Stimulated activated naive B cell treated with anti-CD40 and anti-IgM and Interleukin-4, amounts not matched to agents 10 μg/mL and 1 μg/mL and 100 μg/mL, for 72 hours (primary cell): ENCODE data around the gene TBL1X.
A peak's percentile ranks its signal among the peaks of the same experiment; 100 is the strongest.

ENCODE experiments used
- ATAC-seq, 2 donors: fragments of 150-1000 bp; cut with Tn5 transposase; replicated peaks; 2 replicates each; pipeline ENCODE4 v1.10.0; 2021; ENCODE audit warnings: moderate library complexity in 1 of 2
- DNase-seq: peaks from one replicate; pipeline ENCODE4 v3.0.0; 2021
- H3K27ac Mint-ChIP-seq: one replicate; pipeline ENCODE4 v1.8.0; 2022; ENCODE audit warnings: mild to moderate bottlenecking, mixed read lengths
- H3K27me3 Mint-ChIP-seq, 2 donors: one replicate each; pipeline ENCODE4 v1.8.0; 2022; ENCODE audit warnings: mixed read lengths in 2 of 2
- H3K36me3 Mint-ChIP-seq, 2 donors: one replicate each; pipeline ENCODE4 v1.8.0; 2022; ENCODE audit warnings: mixed read lengths in 2 of 2, mild to moderate bottlenecking in 1 of 2
- H3K4me1 Mint-ChIP-seq, 2 donors: one replicate each; pipeline ENCODE4 v1.8.0; 2022; ENCODE audit warnings: mixed read lengths in 2 of 2, mild to moderate bottlenecking in 1 of 2
- H3K4me3 Mint-ChIP-seq, 2 donors: one replicate each; pipeline ENCODE4 v1.8.0; 2022; ENCODE audit warnings: mild to moderate bottlenecking in 2 of 2, mixed read lengths in 2 of 2, moderate library complexity in 1 of 2
- H3K9me3 Mint-ChIP-seq, 2 donors: one replicate each; pipeline ENCODE4 v1.8.0; 2022; ENCODE audit warnings: mixed read lengths in 2 of 2, mild to moderate bottlenecking in 1 of 2

TBL1X gene

DNA sequence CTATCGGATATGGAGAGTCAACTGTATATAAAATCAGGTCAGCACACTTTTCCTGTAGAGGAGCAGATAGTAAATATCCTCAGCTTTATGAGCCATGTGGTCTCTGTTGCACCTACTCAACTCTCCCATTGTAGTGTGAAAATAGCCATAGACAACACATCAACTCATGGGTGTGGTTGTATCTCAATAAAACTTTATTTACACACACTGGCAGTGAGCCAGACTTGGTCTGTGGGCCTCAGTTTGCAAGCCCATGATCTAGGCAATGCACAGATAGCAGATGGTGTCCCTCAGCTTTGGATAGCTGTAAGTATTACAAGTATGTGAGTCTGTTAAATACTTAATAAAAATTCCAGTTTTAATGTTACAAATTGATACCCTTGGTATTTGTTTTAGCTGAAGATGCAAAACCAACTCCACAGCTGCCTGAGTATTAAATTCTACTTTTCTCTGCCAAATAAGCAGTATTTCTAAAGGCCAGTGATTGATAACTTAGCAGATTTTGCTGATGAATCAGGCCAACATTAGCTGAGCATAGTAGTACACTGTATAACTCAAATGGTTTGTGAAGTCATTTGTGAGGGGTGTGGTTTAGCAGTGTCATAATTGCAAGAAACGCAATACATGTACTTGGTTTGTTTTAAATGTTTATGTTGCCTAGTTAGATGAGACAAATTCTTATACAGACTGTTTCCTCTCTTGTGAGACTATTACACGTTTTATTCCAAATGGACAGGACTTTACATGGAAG, 213.5 kb downstream of the TBL1X start:
- Mint-ChIP-seq H3K36me3 (peaks cover 12 to 20% of the 10 kb centered on the region in 2 donors), H3K27ac (no peak overlapping the region), H3K4me1 (peaks cover 19 to 22% of the 10 kb centered on the region in 2 donors), H3K9me3 (peaks cover 1 to 19% of the 10 kb centered on the region in 2 donors), H3K4me3 (peak overlapping the region in 1 of 2 donors; percentile 43), H3K27me3 (peaks cover 0 to 3% of the 10 kb centered on the region in 2 donors)
- no peak for DNase-seq
- ATAC-seq, result no peak

DNA sequence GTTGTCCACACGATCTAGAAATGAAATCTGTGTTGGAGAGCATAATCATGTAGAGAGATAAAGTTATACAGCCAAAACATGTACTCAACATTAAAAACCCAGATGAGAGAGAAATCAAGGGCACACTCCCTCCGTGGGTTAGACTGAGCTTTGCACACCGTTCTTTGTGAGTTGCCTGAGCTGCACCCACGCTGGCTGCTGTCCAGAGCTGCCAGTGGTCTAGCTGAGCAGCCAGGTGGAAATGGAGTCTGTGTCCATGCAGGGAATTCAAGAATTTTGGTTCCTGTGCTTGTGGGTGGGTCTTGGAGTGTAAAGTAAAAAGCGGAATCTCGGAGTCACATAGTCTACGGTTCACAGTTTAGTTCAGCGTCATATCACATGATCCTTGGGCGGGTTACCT, 216.2 kb downstream of the TBL1X start:
- Mint-ChIP-seq H3K27ac (no peak overlapping the region), H3K27me3 (peaks cover 0 to 3% of the 10 kb centered on the region in 2 donors), H3K4me3 (no peak overlapping the region), H3K4me1 (peaks cover 19 to 21% of the 10 kb centered on the region in 2 donors), H3K36me3 (peaks cover 17 to 21% of the 10 kb centered on the region in 2 donors), H3K9me3 (peaks cover under 1 to 15% of the 10 kb centered on the region in 2 donors)
- no peak for ATAC-seq
- no peak for DNase-seq

GRCh38 chrX:9681422-9681821, 216.6 kb downstream of the TBL1X start:
- peaks cover 0 to 3% of the 10 kb centered on the region in 2 donors for H3K27me3 Mint-ChIP-seq
- no peak overlapping the region for H3K27ac Mint-ChIP-seq
- ATAC-seq, result no peak
- peaks cover 0 to 13% of the 10 kb centered on the region in 2 donors for H3K9me3 Mint-ChIP-seq
- DNase-seq, result no peak
- peaks cover 19 to 20% of the 10 kb centered on the region in 2 donors for H3K36me3 Mint-ChIP-seq
- H3K4me3 Mint-ChIP-seq, result no peak overlapping the region
- peaks cover 17 to 19% of the 10 kb centered on the region in 2 donors for H3K4me1 Mint-ChIP-seq

DNA sequence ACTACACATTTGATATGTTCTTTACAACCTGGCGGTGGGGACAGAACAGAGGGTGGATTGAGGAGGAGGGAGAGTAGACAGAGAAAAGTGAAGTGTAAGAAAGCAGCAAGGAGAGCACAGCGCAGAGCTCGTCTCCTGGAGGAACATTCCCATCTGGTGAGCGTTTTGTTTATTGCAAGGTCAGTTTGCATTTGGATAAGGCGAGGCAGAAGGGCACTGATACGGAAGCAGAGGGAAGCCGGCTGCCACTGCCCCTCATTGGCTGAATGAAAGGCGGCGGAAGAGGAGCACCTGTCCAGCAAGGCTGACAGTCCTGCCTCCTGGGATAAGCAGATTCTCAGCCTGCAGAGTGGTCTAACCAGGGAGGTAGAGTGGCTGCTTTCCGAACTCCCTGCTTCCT, 217.6 kb downstream of the TBL1X start:
- Mint-ChIP-seq H3K27ac (no peak overlapping the region), H3K9me3 (peaks cover 0 to 7% of the 10 kb centered on the region in 2 donors), H3K27me3 (peaks cover 0 to 3% of the 10 kb centered on the region in 2 donors), H3K4me1 (peaks cover 7 to 14% of the 10 kb centered on the region in 2 donors), H3K36me3 (peaks cover 12 to 14% of the 10 kb centered on the region in 2 donors), H3K4me3 (no peak overlapping the region)
- DNase-seq, result no peak
- ATAC-seq, result no peak

GRCh38 chrX:9682861-9683260, 218.0 kb downstream of the TBL1X start:
- ATAC-seq, result no peak
- H3K9me3 Mint-ChIP-seq, result peaks cover 0 to 6% of the 10 kb centered on the region in 2 donors
- peaks cover 0 to 3% of the 10 kb centered on the region in 2 donors for H3K27me3 Mint-ChIP-seq
- H3K36me3 Mint-ChIP-seq, result peaks cover 12 to 13% of the 10 kb centered on the region in 2 donors
- no peak overlapping the region for H3K27ac Mint-ChIP-seq
- no peak overlapping the region for H3K4me3 Mint-ChIP-seq
- no peak for DNase-seq
- H3K4me1 Mint-ChIP-seq, result peaks cover 3 to 10% of the 10 kb centered on the region in 2 donors

- DNase-seq (no peak), ATAC-seq (no peak)
- H3K4me1 Mint-ChIP-seq, result peaks cover 0 to 6% of the 10 kb centered on the region in 2 donors
- peaks cover 0 to 3% of the 10 kb centered on the region in 2 donors for H3K9me3 Mint-ChIP-seq
- peaks cover 0 to 3% of the 10 kb centered on the region in 2 donors for H3K27me3 Mint-ChIP-seq
- H3K4me3 Mint-ChIP-seq, result no peak overlapping the region
- H3K27ac Mint-ChIP-seq, result no peak overlapping the region
- peaks cover 12 to 13% of the 10 kb centered on the region in 2 donors for H3K36me3 Mint-ChIP-seq
Observed at GRCh38 chrX:9683350-9683749, 218.5 kb downstream of the TBL1X start.

- Mint-ChIP-seq H3K36me3 (peaks cover 20 to 32% of the 10 kb centered on the region in 2 donors), H3K27ac (no peak overlapping the region), H3K9me3 (peaks cover 0 to 3% of the 10 kb centered on the region in 2 donors), H3K27me3 (peaks cover 0 to 3% of the 10 kb centered on the region in 2 donors), H3K4me1 (peaks cover 0 to 2% of the 10 kb centered on the region in 2 donors), H3K4me3 (no peak overlapping the region)
- DNase-seq, result no peak
- ATAC-seq, result no peak
Observed at GRCh38 chrX:9687899-9688298, 223.0 kb downstream of the TBL1X start.

DNA sequence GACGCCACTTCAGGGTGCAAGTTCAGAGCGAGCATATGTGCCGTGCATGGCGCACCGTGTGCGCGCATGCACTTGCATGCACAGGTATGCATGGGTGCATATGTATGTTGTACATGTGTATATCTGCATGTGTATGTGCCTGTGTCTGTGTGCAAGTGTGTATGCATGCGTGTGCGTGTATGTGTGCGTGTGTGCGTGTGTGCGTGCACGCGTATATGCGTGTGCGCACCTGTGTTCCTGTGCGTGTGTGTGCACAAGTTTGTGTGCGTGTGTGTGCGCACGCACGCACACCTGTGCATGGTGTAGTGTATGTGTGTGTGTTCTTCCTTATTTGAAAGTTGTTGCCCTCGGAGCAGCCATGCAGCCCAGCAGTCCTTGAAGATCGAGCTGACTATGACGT, 224.0 kb downstream of the TBL1X start:
- Mint-ChIP-seq H3K9me3 (peaks cover 0 to 3% of the 10 kb centered on the region in 2 donors), H3K36me3 (peaks cover 26 to 38% of the 10 kb centered on the region in 2 donors), H3K4me1 (peaks cover 0 to 5% of the 10 kb centered on the region in 2 donors), H3K27ac (no peak overlapping the region), H3K27me3 (no peaks in the 10 kb centered on the region), H3K4me3 (no peak overlapping the region)
- no peak for ATAC-seq
- DNase-seq, result no peak

GRCh38 chrX:9690046-9690445, 225.2 kb downstream of the TBL1X start:
- no peaks in the 10 kb centered on the region for H3K27me3 Mint-ChIP-seq
- no peak for DNase-seq
- H3K9me3 Mint-ChIP-seq, result peaks cover 0 to 3% of the 10 kb centered on the region in 2 donors
- peaks cover 0 to 5% of the 10 kb centered on the region in 2 donors for H3K4me1 Mint-ChIP-seq
- H3K4me3 Mint-ChIP-seq, result no peak overlapping the region
- no peak for ATAC-seq
- H3K27ac Mint-ChIP-seq, result no peak overlapping the region
- H3K36me3 Mint-ChIP-seq, result peaks cover 27 to 38% of the 10 kb centered on the region in 2 donors

DNA sequence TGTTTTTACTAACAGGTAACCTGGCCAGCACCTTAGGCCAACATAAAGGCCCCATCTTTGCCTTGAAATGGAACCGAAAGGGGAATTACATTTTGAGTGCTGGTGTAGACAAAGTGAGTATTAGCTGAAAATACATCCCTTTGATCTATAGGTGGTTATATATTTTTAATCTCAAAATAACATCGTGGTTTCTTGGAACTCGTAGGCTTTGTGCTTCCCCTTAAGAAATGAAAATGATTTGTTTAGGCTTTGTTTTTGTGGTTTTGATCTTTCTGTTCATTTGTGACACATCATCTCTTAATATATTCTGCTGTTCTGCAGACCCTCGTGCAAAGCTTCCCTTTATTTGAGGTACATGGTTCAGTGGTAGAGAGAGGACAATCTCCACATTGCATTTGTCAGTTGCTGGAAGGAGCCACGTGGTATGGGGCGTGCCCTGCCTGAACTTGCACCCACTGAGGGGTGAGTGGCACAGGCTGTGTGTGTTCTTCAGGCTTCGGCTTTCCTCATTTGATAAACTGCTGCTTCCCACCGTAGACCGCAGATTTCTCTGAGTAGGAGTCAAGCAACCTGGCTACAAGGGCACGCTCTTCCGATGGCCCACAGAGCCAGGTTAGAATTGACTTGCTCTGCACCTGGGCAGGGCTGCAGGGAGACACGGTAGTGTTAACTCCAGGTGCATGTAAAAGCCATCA, 228.6 kb downstream of the TBL1X start:
- H3K4me1 Mint-ChIP-seq, result peaks cover 0 to 5% of the 10 kb centered on the region in 2 donors
- DNase-seq (no peak), ATAC-seq (peak; percentile 51 to 73)
- no peak overlapping the region for H3K4me3 Mint-ChIP-seq
- no peaks in the 10 kb centered on the region for H3K9me3 Mint-ChIP-seq
- no peak overlapping the region for H3K27ac Mint-ChIP-seq
- H3K27me3 Mint-ChIP-seq, result no peaks in the 10 kb centered on the region
- peaks cover 18 to 35% of the 10 kb centered on the region in 2 donors for H3K36me3 Mint-ChIP-seq

GRCh38 chrX:9698576-9698975, 233.7 kb downstream of the TBL1X start:
- DNase-seq (no peak), ATAC-seq (no peak)
- Mint-ChIP-seq H3K36me3 (peaks cover 22 to 36% of the 10 kb centered on the region in 2 donors), H3K4me1 (peaks cover 0 to 2% of the 10 kb centered on the region in 2 donors), H3K27me3 (no peaks in the 10 kb centered on the region), H3K9me3 (no peaks in the 10 kb centered on the region), H3K27ac (no peak overlapping the region), H3K4me3 (no peak overlapping the region)

GRCh38 chrX:9700555-9700954, 235.7 kb downstream of the TBL1X start:
- peaks cover 0 to 8% of the 10 kb centered on the region in 2 donors for H3K9me3 Mint-ChIP-seq

DNA sequence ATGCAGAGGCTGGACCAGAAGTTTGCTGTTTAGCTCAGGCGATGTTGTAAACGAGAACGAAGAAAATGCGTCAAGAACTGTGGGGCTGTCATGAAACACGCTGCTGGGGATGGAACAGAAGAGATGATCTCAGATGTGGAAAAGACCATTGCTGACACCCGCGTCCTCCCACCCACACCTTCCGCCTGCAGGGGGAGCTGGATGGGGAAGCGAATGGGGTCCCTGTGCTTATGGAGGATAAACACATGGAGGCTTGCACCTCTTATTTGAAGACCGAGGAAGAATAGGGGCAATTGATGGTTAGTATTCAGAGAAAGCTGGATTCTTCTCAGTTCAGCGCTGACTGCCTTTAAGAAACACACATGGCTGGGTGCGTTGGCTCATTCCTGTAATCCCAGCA, 236.9 kb downstream of the TBL1X start:
- Mint-ChIP-seq H3K4me1 (peaks cover 0 to 8% of the 10 kb centered on the region in 2 donors), H3K27me3 (no peaks in the 10 kb centered on the region), H3K4me3 (no peak overlapping the region), H3K27ac (no peak overlapping the region), H3K36me3 (peaks cover 36 to 53% of the 10 kb centered on the region in 2 donors), H3K9me3 (peaks cover 0 to 8% of the 10 kb centered on the region in 2 donors)
- DNase-seq (no peak), ATAC-seq (no peak)

More at GRCh38 chrX:9700555-9700954, 235.7 kb downstream of the TBL1X start:
- Mint-ChIP-seq H3K4me3 (no peak overlapping the region), H3K27me3 (no peaks in the 10 kb centered on the region), H3K27ac (no peak overlapping the region), H3K36me3 (peaks cover 28 to 47% of the 10 kb centered on the region in 2 donors), H3K4me1 (no peaks in the 10 kb centered on the region)
- DNase-seq (no peak), ATAC-seq (no peak)

DNA sequence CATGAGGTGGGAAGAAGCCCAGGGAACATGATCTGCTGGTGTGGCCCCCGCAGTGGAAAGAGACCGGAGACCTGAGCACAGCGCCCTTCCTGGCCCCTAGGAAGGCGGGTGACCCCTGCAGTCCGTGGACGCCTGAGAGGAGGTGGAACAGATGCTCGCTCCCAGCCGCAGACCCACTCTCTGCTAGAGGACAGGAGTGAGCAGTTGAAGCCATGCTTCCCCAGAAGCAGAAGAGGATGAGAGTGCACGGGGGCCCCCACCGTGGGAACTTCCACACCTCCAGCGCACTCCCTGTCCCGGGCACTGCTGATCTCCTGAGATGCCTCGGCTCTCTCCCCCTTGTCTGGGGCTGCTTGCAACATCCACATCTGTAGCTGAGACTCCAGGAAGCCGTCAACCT, 238.5 kb downstream of the TBL1X start:
- Mint-ChIP-seq H3K36me3 (peaks cover 37 to 61% of the 10 kb centered on the region in 2 donors), H3K27ac (no peak overlapping the region), H3K4me1 (peaks cover 3 to 17% of the 10 kb centered on the region in 2 donors), H3K4me3 (no peak overlapping the region), H3K9me3 (peaks cover 0 to 8% of the 10 kb centered on the region in 2 donors), H3K27me3 (no peaks in the 10 kb centered on the region)
- no peak for DNase-seq
- no peak for ATAC-seq
